ENCODE measurements around the gene EYA3.

Gene EYA3

GRCh38 chr1:28112388-28113241 lies 24.2 kb upstream of the EYA3 start:
- no peak for DNase-seq (ENCODE audit: low read depth)

- DNase-seq (ENCODE audit: low read depth): no peak
Observed at GRCh38 chr1:28111157-28111556, 22.7 kb upstream of the EYA3 start.

- no peak for DNase-seq (ENCODE audit: low read depth)
Observed at GRCh38 chr1:28110555-28110954, 22.1 kb upstream of the EYA3 start.

GRCh38 chr1:28109639-28110038 lies 21.2 kb upstream of the EYA3 start:
- no peak for DNase-seq (ENCODE audit: low read depth)

- no peak for DNase-seq (ENCODE audit: low read depth)
Observed at GRCh38 chr1:28108001-28108400, 19.6 kb upstream of the EYA3 start.

GRCh38 chr1:28104866-28105467 lies 16.6 kb upstream of the EYA3 start:
- DNase-seq (ENCODE audit: low read depth): no peak

GRCh38 chr1:28102189-28102588 lies 13.8 kb upstream of the EYA3 start:
- DNase-seq (ENCODE audit: low read depth): no peak

GRCh38 chr1:28099050-28099769 lies 10.8 kb upstream of the EYA3 start:
- DNase-seq (ENCODE audit: low read depth): no peak

- no peak for DNase-seq (ENCODE audit: low read depth)
Observed at GRCh38 chr1:28097100-28097472, 8.7 kb upstream of the EYA3 start.

GRCh38 chr1:28096210-28097099 lies 8.0 kb upstream of the EYA3 start:
- no peak for DNase-seq (ENCODE audit: low read depth)

- DNase-seq (ENCODE audit: low read depth): peak; percentile 73
Observed at GRCh38 chr1:28091043-28091781, 2.8 kb upstream of the EYA3 start.

- no peak for DNase-seq (ENCODE audit: low read depth)
Observed at GRCh38 chr1:28087614-28088167, 719 bp downstream of the EYA3 start.

GRCh38 chr1:28086651-28087050 lies 1.8 kb downstream of the EYA3 start:
- DNase-seq (ENCODE audit: low read depth): no peak

GRCh38 chr1:28085129-28085528 lies 3.3 kb downstream of the EYA3 start:
- DNase-seq (ENCODE audit: low read depth): no peak

- DNase-seq (ENCODE audit: low read depth): no peak
Observed at GRCh38 chr1:28083876-28084275, 4.5 kb downstream of the EYA3 start.

GRCh38 chr1:28078680-28079626 lies 9.5 kb downstream of the EYA3 start:
- DNase-seq (ENCODE audit: low read depth): no peak

- DNase-seq (ENCODE audit: low read depth): no peak
Observed at GRCh38 chr1:28078262-28078661, 10.1 kb downstream of the EYA3 start.

- no peak for DNase-seq (ENCODE audit: low read depth)
Observed at GRCh38 chr1:28074892-28075511, 13.4 kb downstream of the EYA3 start.

GRCh38 chr1:28073867-28074266 lies 14.5 kb downstream of the EYA3 start:
- DNase-seq (ENCODE audit: low read depth): no peak
